ENCODE data around the gene AUTS2.

Gene AUTS2

DNA sequence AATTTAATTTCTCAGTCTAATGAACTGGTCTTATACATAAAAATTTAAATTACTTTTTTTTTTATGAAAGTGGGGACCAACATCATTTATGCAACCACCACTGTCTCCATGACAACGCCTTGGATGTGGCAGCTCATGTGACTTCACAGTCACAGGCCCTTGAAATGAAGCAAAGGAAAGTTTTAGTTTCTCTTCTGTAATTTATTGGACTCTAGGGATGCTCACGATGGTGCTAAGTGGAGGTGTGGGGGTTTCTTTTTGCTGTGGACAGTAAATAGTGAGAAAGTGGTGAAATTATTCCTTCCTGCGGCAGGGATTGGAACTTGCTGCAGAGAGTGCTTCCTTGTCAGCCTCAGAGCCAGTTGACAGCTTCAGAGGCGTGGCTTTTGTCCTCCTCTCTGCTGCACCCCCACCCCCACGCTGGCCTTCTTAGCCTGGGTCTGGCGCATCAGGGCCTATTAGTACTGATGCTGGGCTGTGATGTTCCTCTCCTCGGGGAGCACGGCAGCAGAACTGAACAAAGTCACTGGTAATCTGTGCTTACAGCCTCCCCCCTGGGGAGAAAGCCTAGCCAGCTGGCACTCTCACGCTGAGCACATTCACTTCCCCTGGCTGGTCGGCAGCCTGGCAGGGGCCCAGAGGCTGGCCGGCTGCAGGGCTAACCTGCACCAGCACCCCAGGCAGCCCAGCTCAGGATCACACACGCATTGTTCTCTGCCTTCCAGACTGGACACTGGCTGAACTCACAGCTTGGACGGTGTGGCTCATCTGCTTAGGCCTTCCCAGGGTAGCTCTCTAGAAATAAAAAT lies 1016.2 kb downstream of the AUTS2 start:
- no peak for TF ChIP-seq EZH2 (IDR thresholded peaks at IDR 0.05; ENCODE audit: borderline replicate concordance, low read length)
- TF ChIP-seq, protein P1, sequence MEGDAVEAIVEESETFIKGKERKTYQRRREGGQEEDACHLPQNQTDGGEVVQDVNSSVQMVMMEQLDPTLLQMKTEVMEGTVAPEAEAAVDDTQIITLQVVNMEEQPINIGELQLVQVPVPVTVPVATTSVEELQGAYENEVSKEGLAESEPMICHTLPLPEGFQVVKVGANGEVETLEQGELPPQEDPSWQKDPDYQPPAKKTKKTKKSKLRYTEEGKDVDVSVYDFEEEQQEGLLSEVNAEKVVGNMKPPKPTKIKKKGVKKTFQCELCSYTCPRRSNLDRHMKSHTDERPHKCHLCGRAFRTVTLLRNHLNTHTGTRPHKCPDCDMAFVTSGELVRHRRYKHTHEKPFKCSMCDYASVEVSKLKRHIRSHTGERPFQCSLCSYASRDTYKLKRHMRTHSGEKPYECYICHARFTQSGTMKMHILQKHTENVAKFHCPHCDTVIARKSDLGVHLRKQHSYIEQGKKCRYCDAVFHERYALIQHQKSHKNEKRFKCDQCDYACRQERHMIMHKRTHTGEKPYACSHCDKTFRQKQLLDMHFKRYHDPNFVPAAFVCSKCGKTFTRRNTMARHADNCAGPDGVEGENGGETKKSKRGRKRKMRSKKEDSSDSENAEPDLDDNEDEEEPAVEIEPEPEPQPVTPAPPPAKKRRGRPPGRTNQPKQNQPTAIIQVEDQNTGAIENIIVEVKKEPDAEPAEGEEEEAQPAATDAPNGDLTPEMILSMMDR (IDR thresholded peaks at IDR 0.05; ENCODE audit: low read length): no peak
- H4K20me1 ChIP-seq (ENCODE audit: insufficient read depth, low read length): no peaks in the 10 kb centered on the region
- H3K4me2 ChIP-seq (ENCODE audit: low read length): no peak overlapping the region
- no peak overlapping the region for H3K4me3 ChIP-seq (ENCODE audit: low read depth, low read length, poor library complexity, severe bottlenecking)
- H3K9me2 ChIP-seq (ENCODE audit: low read depth, low read length): no peaks in the 10 kb centered on the region
- no peak overlapping the region for H2AFZ ChIP-seq (ENCODE audit: low read length)
- peaks cover 14% of the 10 kb centered on the region for H3K4me1 ChIP-seq (ENCODE audit: insufficient read depth, low read length, severe bottlenecking)
- H3K27me3 ChIP-seq (ENCODE audit: insufficient read depth, low read length): no peaks in the 10 kb centered on the region
- no peaks in the 10 kb centered on the region for H3F3A ChIP-seq (ENCODE audit: insufficient read depth, low read length)
- H3K27ac ChIP-seq (ENCODE audit: low read depth, low read length, poor library complexity, severe bottlenecking): peak overlapping the region; percentile 26
- H3K9ac ChIP-seq (ENCODE audit: low read length): no peak overlapping the region
- H3K36me3 ChIP-seq (ENCODE audit: insufficient read depth, low read length): no peaks in the 10 kb centered on the region
- H3K9me3 ChIP-seq (ENCODE audit: low read length): no peaks in the 10 kb centered on the region
- H3K79me2 ChIP-seq (ENCODE audit: insufficient read depth, low read length): no peaks in the 10 kb centered on the region

GRCh38 chr7:70615066-70615606 lies 1016.9 kb downstream of the AUTS2 start:
- H3K27ac ChIP-seq (ENCODE audit: low read depth, low read length, poor library complexity, severe bottlenecking): no peak overlapping the region
- no peaks in the 10 kb centered on the region for H3F3A ChIP-seq (ENCODE audit: insufficient read depth, low read length)
- H3K4me1 ChIP-seq (ENCODE audit: insufficient read depth, low read length, severe bottlenecking): peaks cover 14% of the 10 kb centered on the region
- no peak overlapping the region for H3K4me3 ChIP-seq (ENCODE audit: low read depth, low read length, poor library complexity, severe bottlenecking)
- H3K9me2 ChIP-seq (ENCODE audit: low read depth, low read length): no peaks in the 10 kb centered on the region
- no peaks in the 10 kb centered on the region for H3K36me3 ChIP-seq (ENCODE audit: insufficient read depth, low read length)
- no peak for TF ChIP-seq EZH2 (IDR thresholded peaks at IDR 0.05; ENCODE audit: borderline replicate concordance, low read length)
- TF ChIP-seq, protein P1 (IDR thresholded peaks at IDR 0.05; ENCODE audit: low read length): no peak
- H4K20me1 ChIP-seq (ENCODE audit: insufficient read depth, low read length): no peaks in the 10 kb centered on the region
- H3K9ac ChIP-seq (ENCODE audit: low read length): no peak overlapping the region
- H3K4me2 ChIP-seq (ENCODE audit: low read length): no peak overlapping the region
- no peak overlapping the region for H2AFZ ChIP-seq (ENCODE audit: low read length)
- no peaks in the 10 kb centered on the region for H3K79me2 ChIP-seq (ENCODE audit: insufficient read depth, low read length)
- no peaks in the 10 kb centered on the region for H3K9me3 ChIP-seq (ENCODE audit: low read length)
- no peaks in the 10 kb centered on the region for H3K27me3 ChIP-seq (ENCODE audit: insufficient read depth, low read length)

- Histone ChIP-seq H3K9me3 (ENCODE audit: low read length) (no peaks in the 10 kb centered on the region), H3F3A (ENCODE audit: insufficient read depth, low read length) (no peaks in the 10 kb centered on the region), H3K27ac (ENCODE audit: low read depth, low read length, poor library complexity, severe bottlenecking) (no peak overlapping the region), H3K4me3 (ENCODE audit: low read depth, low read length, poor library complexity, severe bottlenecking) (no peak overlapping the region), H3K79me2 (ENCODE audit: insufficient read depth, low read length) (no peaks in the 10 kb centered on the region), H4K20me1 (ENCODE audit: insufficient read depth, low read length) (no peaks in the 10 kb centered on the region), H3K9ac (ENCODE audit: low read length) (no peak overlapping the region), H3K36me3 (ENCODE audit: insufficient read depth, low read length) (no peaks in the 10 kb centered on the region), H3K4me2 (ENCODE audit: low read length) (no peak overlapping the region), H3K27me3 (ENCODE audit: insufficient read depth, low read length) (no peaks in the 10 kb centered on the region), H2AFZ (ENCODE audit: low read length) (no peak overlapping the region), H3K4me1 (ENCODE audit: insufficient read depth, low read length, severe bottlenecking) (peaks cover 14% of the 10 kb centered on the region), H3K9me2 (ENCODE audit: low read depth, low read length) (no peaks in the 10 kb centered on the region)
- no peak for TF ChIP-seq EZH2 (IDR thresholded peaks at IDR 0.05; ENCODE audit: borderline replicate concordance, low read length)
- TF ChIP-seq, protein P1 (IDR thresholded peaks at IDR 0.05; ENCODE audit: low read length): no peak
Observed at GRCh38 chr7:70616211-70616610, 1017.9 kb downstream of the AUTS2 start.

Measured in OCI-LY1 (cell line).